Activated CD4-positive, alpha-beta T cell treated with anti-CD3 and anti-CD28 coated beads, Interleukin-2, amount 50 U/mL, for 24 hours (primary cell): ENCODE results near the gene TOMT.

Experiments
- DNase-seq, 2 donors: peaks; one replicate each; pipeline ENCODE4 v3.0.0-alpha.2; 2020; ENCODE audit warnings: low read depth in 1 of 2, low spot score in 1 of 2

TOMT gene

GRCh38 chr11:72085621-72086351 is 19.9 kb upstream of the TOMT start:
- DNase-seq: no peak

- DNase-seq: no peak
Measured at GRCh38 chr11:72088076-72088808, 17.5 kb upstream of the TOMT start.

GRCh38 chr11:72091292-72091691 is 14.4 kb upstream of the TOMT start:
- peak; percentile 28 to 56 for DNase-seq

- DNase-seq: no peak
Measured at GRCh38 chr11:72098741-72099140, 7.0 kb upstream of the TOMT start.

GRCh38 chr11:72100009-72100408 is 5.7 kb upstream of the TOMT start:
- DNase-seq: no peak

- no peak for DNase-seq
Measured at GRCh38 chr11:72100462-72100861, 5.3 kb upstream of the TOMT start.

GRCh38 chr11:72102162-72102561 is 3.6 kb upstream of the TOMT start:
- no peak for DNase-seq

- no peak for DNase-seq
Measured at GRCh38 chr11:72102631-72102945, 3.1 kb upstream of the TOMT start.

- peak; percentile 92 to 98 for DNase-seq
Measured at GRCh38 chr11:72102946-72103753, 2.6 kb upstream of the TOMT start, which contains the start of gene LAMTOR1. LAMTOR1 (minus strand) TSS chr11:72103297; CDS start chr11:72103224, 73 bp downstream.

GRCh38 chr11:72103754-72104167 is 2.0 kb upstream of the TOMT start:
- DNase-seq: no peak

- no peak for DNase-seq
Measured at GRCh38 chr11:72111300-72112142, 5.8 kb downstream of the TOMT start.

- peak; percentile 98 to 100 for DNase-seq
Measured at GRCh38 chr11:72112143-72112977, 6.6 kb downstream of the TOMT start, which contains the start of gene ANAPC15. ANAPC15 (minus strand) TSS chr11:72112695; CDS start chr11:72111276, 1,419 bp downstream.

GRCh38 chr11:72112978-72113808 is 7.5 kb downstream of the TOMT start:
- no peak for DNase-seq

GRCh38 chr11:72114570-72114969 is 8.8 kb downstream of the TOMT start:
- no peak for DNase-seq

- no peak for DNase-seq
Measured at GRCh38 chr11:72116019-72116755, 10.5 kb downstream of the TOMT start.

GRCh38 chr11:72119198-72119597 is 13.5 kb downstream of the TOMT start:
- DNase-seq: no peak

- DNase-seq: no peak
Measured at GRCh38 chr11:72120930-72121329, 15.2 kb downstream of the TOMT start.

GRCh38 chr11:72122607-72123006 is 16.9 kb downstream of the TOMT start:
- DNase-seq: no peak
